Chondrocyte (in vitro differentiated cells): ENCODE data around the gene TEX54. TPM values are rescaled to one million over a fixed set of nuclear protein-coding genes. Genes with fewer than 3 reads are reported as not detected.

Source experiments
- DNase-seq: peaks from one replicate; pipeline ENCODE4 v3.0.0; 2021; ENCODE audit warnings: mixed read lengths, low spot score
- H3K27ac Mint-ChIP-seq: one replicate; pipeline ENCODE4 v1.8.0; 2021; ENCODE audit warnings: mild to moderate bottlenecking, moderate library complexity, mixed read lengths; ENCODE audit not compliant: unreplicated experiment
- H3K27me3 Mint-ChIP-seq: 2 replicates; pipeline ENCODE4 v1.8.0; 2021; ENCODE audit warnings: low read depth, mixed read lengths
- H3K36me3 Mint-ChIP-seq: 2 replicates; pipeline ENCODE4 v1.8.0; 2021; ENCODE audit warnings: low read depth, mixed read lengths
- H3K4me1 Mint-ChIP-seq: 2 replicates; pipeline ENCODE4 v1.8.0; 2021; ENCODE audit warnings: low read depth, mild to moderate bottlenecking, mixed read lengths
- H3K4me3 Mint-ChIP-seq: one replicate; pipeline ENCODE4 v1.8.0; 2021; ENCODE audit warnings: mild to moderate bottlenecking, moderate library complexity, mixed read lengths; ENCODE audit not compliant: unreplicated experiment
- H3K9me3 Mint-ChIP-seq: 2 replicates; pipeline ENCODE4 v1.8.0; 2021; ENCODE audit warnings: low read depth, mixed read lengths
- total RNA-seq: library from RNA; stranded (reverse); gene quantifications from 3 replicates; pipeline ENCODE4 v1.2.1, GENCODE V29; 2021
- TF ChIP-seq, protein P1 (sequence below): fragments of 200-600 bp; sonication (generic); IDR thresholded peaks from 2 replicates; pipeline ENCODE4 v1.5.0; 2021; ENCODE audit warnings: antibody characterized with exemption, mild to moderate bottlenecking, moderate library complexity

Gene TEX54
- total RNA-seq, 1 donor from 2014 or later: 0.65 TPM

DNA sequence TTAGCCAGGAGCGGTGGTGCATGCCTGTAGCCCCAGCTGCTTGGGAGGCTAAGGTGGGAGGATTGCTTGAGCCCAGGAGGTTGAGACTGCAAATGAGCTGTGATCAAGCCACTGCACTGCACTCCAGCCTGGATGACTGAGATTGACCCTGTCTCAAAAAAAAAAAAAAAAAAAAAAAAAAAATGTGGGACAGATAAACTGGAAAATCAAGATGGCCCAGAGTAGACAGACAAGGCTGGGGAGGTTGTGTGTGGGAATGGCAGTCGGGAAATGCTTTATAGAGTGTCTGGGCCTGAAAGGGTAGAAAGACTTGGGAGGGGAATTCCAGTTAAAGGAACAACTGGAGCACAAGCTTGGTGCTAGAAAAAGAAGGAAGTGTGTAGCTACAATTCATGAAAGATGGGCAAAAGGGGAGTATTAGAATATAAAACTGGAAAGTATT is 24.9 kb upstream of the TEX54 start:
- DNase-seq: no peak
- Mint-ChIP-seq H3K27me3 (no peaks in the 10 kb centered on the region), H3K9me3 (no peaks in the 10 kb centered on the region), H3K27ac (peak overlapping the region; percentile 1), H3K36me3 (peaks cover 24% of the 10 kb centered on the region), H3K4me1 (peaks cover 49% of the 10 kb centered on the region), H3K4me3 (peak overlapping the region; percentile 95)
- TF ChIP-seq, protein P1, sequence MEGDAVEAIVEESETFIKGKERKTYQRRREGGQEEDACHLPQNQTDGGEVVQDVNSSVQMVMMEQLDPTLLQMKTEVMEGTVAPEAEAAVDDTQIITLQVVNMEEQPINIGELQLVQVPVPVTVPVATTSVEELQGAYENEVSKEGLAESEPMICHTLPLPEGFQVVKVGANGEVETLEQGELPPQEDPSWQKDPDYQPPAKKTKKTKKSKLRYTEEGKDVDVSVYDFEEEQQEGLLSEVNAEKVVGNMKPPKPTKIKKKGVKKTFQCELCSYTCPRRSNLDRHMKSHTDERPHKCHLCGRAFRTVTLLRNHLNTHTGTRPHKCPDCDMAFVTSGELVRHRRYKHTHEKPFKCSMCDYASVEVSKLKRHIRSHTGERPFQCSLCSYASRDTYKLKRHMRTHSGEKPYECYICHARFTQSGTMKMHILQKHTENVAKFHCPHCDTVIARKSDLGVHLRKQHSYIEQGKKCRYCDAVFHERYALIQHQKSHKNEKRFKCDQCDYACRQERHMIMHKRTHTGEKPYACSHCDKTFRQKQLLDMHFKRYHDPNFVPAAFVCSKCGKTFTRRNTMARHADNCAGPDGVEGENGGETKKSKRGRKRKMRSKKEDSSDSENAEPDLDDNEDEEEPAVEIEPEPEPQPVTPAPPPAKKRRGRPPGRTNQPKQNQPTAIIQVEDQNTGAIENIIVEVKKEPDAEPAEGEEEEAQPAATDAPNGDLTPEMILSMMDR: no peak

DNA sequence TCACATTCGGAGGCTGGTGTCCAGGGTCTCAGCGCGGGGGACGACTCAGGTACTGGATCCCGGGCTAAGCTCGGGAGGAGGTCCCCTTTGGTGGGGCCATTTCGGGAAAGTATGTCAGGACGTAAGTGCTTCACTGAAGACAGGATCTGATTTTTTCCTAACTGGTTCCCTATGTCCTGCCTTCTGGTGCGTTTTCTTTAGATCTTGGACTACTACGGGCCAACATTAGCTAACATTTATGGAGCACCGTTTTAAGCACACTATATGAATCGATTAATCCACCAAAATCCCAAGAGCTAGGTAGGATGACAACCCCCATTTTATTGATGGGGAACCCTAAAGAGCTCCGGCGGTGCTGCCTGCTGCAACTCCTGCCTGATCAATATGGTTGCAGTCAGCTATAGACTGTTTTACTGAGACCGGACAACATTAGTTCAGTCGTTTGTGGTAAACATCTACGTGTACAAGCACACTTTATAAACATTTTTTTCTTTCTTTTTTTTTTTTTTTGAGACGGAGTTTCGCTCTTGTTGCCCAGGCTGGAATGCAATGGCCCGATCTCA is 23.8 kb upstream of the TEX54 start:
- Mint-ChIP-seq H3K36me3 (peaks cover 31% of the 10 kb centered on the region), H3K4me1 (peaks cover 54% of the 10 kb centered on the region), H3K27me3 (no peaks in the 10 kb centered on the region), H3K9me3 (no peaks in the 10 kb centered on the region), H3K27ac (peak overlapping the region; percentile 95), H3K4me3 (peak overlapping the region; percentile 95)
- TF ChIP-seq, protein P1: no peak
- DNase-seq: no peak

DNA sequence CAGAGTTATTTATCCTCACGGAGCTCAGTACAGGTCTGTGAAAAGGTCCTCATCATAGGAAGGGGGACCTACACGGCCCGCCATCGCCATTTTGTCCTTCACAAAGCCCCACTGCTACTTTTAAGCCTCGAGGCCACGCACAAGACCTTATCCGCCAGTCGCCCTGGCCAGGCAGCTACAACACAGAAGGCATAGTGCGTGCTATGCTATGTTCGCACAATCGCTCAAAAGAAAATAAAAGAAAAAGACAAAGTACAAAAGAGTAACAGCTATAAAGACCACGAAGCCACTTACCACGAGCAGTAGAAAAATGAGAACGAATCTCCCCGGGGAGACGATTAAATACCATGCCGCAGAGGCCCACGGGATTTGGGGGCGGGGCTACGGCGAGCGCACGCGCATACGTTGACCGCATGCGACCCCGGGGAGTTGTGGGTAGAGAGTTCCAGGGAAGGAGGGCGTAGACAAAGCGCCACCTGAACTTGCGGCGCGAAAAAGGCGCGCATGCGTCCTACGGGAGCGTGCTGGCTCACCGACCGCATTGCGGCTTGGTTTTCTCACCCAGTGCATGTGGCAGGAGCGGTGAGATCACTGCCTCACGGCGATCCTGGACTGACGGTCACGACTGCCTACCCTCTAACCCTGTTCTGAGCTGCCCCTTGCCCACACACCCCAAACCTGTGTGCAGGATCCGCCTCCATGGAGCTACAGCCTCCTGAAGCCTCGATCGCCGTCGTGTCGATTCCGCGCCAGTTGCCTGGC is 23.1 kb upstream of the TEX54 start:
- peaks cover 54% of the 10 kb centered on the region for H3K4me1 Mint-ChIP-seq
- H3K4me3 Mint-ChIP-seq: peak overlapping the region; percentile 95

DNA sequence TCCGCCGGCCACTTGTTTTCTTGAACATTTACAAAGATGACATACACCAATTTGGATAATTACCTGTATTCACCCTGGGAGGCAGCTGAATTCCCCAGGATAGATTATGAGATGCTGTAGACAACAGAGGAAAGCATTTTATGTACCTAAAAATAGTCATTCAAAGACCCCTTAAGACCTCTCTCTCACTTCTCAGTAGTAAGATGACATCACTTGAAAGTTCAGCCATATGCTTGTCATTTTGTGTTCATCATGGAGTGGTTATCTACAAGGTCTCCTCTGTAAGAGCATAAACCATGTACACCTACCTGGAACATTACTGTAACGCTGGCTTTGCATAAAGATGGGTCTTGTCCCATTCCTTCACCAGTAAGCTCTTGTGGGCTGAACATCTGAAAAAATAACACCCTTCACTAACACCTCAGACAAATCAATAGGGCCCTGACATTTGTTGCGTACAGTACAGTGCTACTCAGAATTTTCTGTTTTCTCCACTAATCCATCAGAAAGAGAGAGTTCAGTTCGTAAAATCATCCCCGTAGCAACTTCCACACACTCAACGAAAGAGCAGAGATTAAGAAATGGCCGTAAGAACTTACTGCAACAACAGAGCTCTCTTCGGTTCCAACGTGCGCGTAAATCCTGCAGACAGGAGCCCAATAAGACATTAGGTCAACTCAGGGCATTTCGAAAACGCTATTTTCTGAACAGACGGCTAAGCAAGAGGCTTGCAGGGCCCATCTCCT is 22.4 kb upstream of the TEX54 start:
- TF ChIP-seq, protein P1: no peak
- Mint-ChIP-seq H3K27ac (peak overlapping the region; percentile 95), H3K9me3 (no peaks in the 10 kb centered on the region), H3K36me3 (peaks cover 31% of the 10 kb centered on the region), H3K27me3 (no peaks in the 10 kb centered on the region), H3K4me1 (peaks cover 54% of the 10 kb centered on the region), H3K4me3 (peak overlapping the region; percentile 95)
- DNase-seq: no peak

More for the DNA sequence above, 23.1 kb upstream of the TEX54 start:
- peak; percentile 96 for DNase-seq
- Mint-ChIP-seq H3K36me3 (peaks cover 31% of the 10 kb centered on the region), H3K27me3 (no peaks in the 10 kb centered on the region), H3K9me3 (no peaks in the 10 kb centered on the region), H3K27ac (peak overlapping the region; percentile 95)
- TF ChIP-seq, protein P1: no peak
